HepG2 (cell line): ENCODE measurements around the gene ARL3. TPM values are rescaled to one million over a fixed set of nuclear protein-coding genes. Genes with fewer than 3 reads are reported as not detected.
A peak's percentile ranks its signal among the peaks of the same experiment; 100 is the strongest.

Experiments used
- ATAC-seq: fragments of 200-7000 bp; cut with Tn5 transposase; 3 replicates; pipeline ENCODE4 v1.9.1; 2020; ENCODE audit warnings: mild to moderate bottlenecking, moderate library complexity
- BruUV-seq: library from RNA; stranded (reverse); fragments of 400-500 nt; replicated peaks from 2 replicates; lab custom pipeline; 2021; lab: Mats Ljungman, UMichigan
- CTCF ChIA-PET: fragments of 300-600 bp; formaldehyde crosslinking; extraction: SDS; loops from one replicate; lab custom pipeline; 2021; ENCODE audit warnings: low total read pairs, inconsistent platforms, low intra/inter-chr PET ratio; lab: Yijun Ruan, JAX
- POLR2A ChIA-PET: fragments of 350-600 bp; sonication (Branson Sonifier 250); formaldehyde crosslinking; loops from one replicate; lab custom pipeline; 2020; ENCODE audit warnings: antibody characterized with exemption, inconsistent platforms; lab: Yijun Ruan, JAX
- DNase-seq: peaks from one replicate; pipeline ENCODE4 v3.0.0-alpha.2; 2015; ENCODE audit warnings: low spot score
- FAIRE-seq: peaks from 3 replicates; lab custom pipeline; 2011; peaks lifted over from hg19 to GRCh38; lab: Jason Lieb, UNC
- H2AFZ ChIP-seq: one replicate; pipeline ENCODE4 v1.6.1; 2011; ENCODE audit warnings: low read length, inconsistent platforms
- H3K27ac ChIP-seq: fragments of 300-600 bp; 3 replicates; pipeline ENCODE4 v1.8.0; 2011; ENCODE audit warnings: mixed run types, mild to moderate bottlenecking, mixed read lengths, low read length, inconsistent platforms; ENCODE audit not compliant: insufficient read depth; ENCODE audit errors: extremely low read length
- H3K27me3 ChIP-seq, 2 experiments: fragments of 200-600 bp in 1 of 2; 2 replicates in 1 of 2; 3 replicates in 1 of 2; pipeline versions ENCODE4 v1.6.0 to v1.8.0; 2011; ENCODE audit warnings: low read length in 2 of 2, mild to moderate bottlenecking in 2 of 2, moderate library complexity in 2 of 2, inconsistent platforms in 1 of 2; ENCODE audit not compliant: insufficient read depth in 2 of 2, control insufficient read depth in 1 of 2
- H3K36me3 ChIP-seq, 2 experiments: fragments of 200-600 bp in 1 of 2; replicated peaks in 1 of 2; 2 replicates in 1 of 2; 3 replicates in 1 of 2; pipeline versions ENCODE4 v1.5.1 to v1.8.0; 2011; ENCODE audit warnings: low read length in 2 of 2, inconsistent platforms in 1 of 2; ENCODE audit not compliant: insufficient read depth in 2 of 2, control insufficient read depth in 1 of 2
- H3K4me1 ChIP-seq: 2 replicates; pipeline ENCODE4 v1.5.1; 2012; ENCODE audit warnings: low read length, inconsistent platforms; ENCODE audit not compliant: insufficient read depth
- H3K4me2 ChIP-seq: 2 replicates; pipeline ENCODE4 v1.6.0; 2011; ENCODE audit warnings: low read depth, low read length, inconsistent platforms
- H3K4me3 ChIP-seq, 3 experiments: fragments of 200-600 bp in 1 of 3; sonication (generic), shearing (Covaris generic) in 1 of 3; replicated peaks in 1 of 3; 2 replicates each; pipeline ENCODE4 v1.5.1; 2011 to 2016; ENCODE audit warnings: low read length in 3 of 3, inconsistent platforms in 2 of 3, low read depth in 2 of 3, mild to moderate bottlenecking in 2 of 3, control low read depth in 1 of 3, mixed read lengths in 1 of 3; ENCODE audit not compliant: insufficient read depth in 1 of 3
- H3K79me2 ChIP-seq: one replicate; pipeline ENCODE4 v1.6.1; 2011; ENCODE audit warnings: low read length, inconsistent platforms; ENCODE audit not compliant: insufficient read depth
- H3K9ac ChIP-seq: 2 replicates; pipeline ENCODE4 v1.6.0; 2011; ENCODE audit warnings: mild to moderate bottlenecking, low read depth, low read length, inconsistent platforms; ENCODE audit not compliant: insufficient read depth
- H3K9me3 ChIP-seq: 2 replicates; pipeline ENCODE4 v1.5.1; 2012; ENCODE audit warnings: mild to moderate bottlenecking, low read length
- H4K20me1 ChIP-seq: 2 replicates; pipeline ENCODE4 v1.6.0; 2011; ENCODE audit warnings: inconsistent platforms, mild to moderate bottlenecking, low read length, moderate library complexity; ENCODE audit not compliant: insufficient read depth
- ZMYM3 ChIP-seq: sonication (generic); formaldehyde crosslinking; IDR thresholded peaks from 2 replicates; pipeline ENCODE4 v1.5.1; 2020; ENCODE audit warnings: mild to moderate bottlenecking, missing genetic modification reagents
- ZNF407 ChIP-seq: sonication (generic); formaldehyde crosslinking; IDR thresholded peaks from one replicate; pipeline ENCODE4 v1.5.1; 2020; ENCODE audit warnings: mild to moderate bottlenecking, missing genetic modification reagents; ENCODE audit errors: not compliant biosample characterization
- WGBS: methylation state at CpG from one replicate; pipeline ENCODE4 v1.1.6; 2017; ENCODE audit warnings: low lambda C conversion rate; 5-methylcytosine and 5-hydroxymethylcytosine counted together
- in situ Hi-C: cut with HindIII; loops from 2 replicates; pipeline ENCODE4 v1.10.0; 2017; ENCODE audit warnings: low pct_unique_long_range_greater_than_20kb; ENCODE audit not compliant: extremely low pct_ligation_motif_present
- intact Hi-C: fragments of 100-400 bp; cut with micrococcal nuclease; formaldehyde crosslinking; loops from one replicate; pipeline ENCODE4 v1.10.0; 2022; ENCODE audit not compliant: unreplicated experiment
- polyA plus RNA-seq, 8 experiments: library from polyadenylated mRNA; depleted of rRNA in 3 of 8; stranded (reverse) in 7 of 8; unstranded in 1 of 8; fragments of >200 nt; fragmentation: Illumina TruSeq in 4 of 8; extraction: Trizol in 4 of 8; gene quantifications; 2 replicates each; pipeline versions ENCODE4 v1.2.1 to v1.2.3, GENCODE V29; 2011 to 2016; ENCODE audit warnings: low read depth in 4 of 8, missing spikeins in 1 of 8, mixed read lengths in 1 of 8; ENCODE audit not compliant: insufficient read depth in 1 of 8
- total RNA-seq, 5 experiments: library from RNA; depleted of rRNA; stranded (reverse); fragments of >200 nt; fragmentation: Illumina TruSeq; extraction: Trizol; gene quantifications; 2 replicates each; pipeline ENCODE4 v1.2.3, GENCODE V29; 2016; ENCODE audit warnings: low read depth in 1 of 5

ARL3 gene
- total and polyA plus RNA-seq, 2 of the 13 experiments (the other 11 are each of a cell fraction or from before 2014, with no cell fraction given) = 5.2 to 6.6 TPM

GRCh38 chr10:102668326-102669107 is 45.7 kb downstream of the ARL3 start:
- TF ChIP-seq ZNF407 (CRISPR knock-in tag) = no peak
- 0 out of 2 replicates have a peak, but pooled peaks have one; percentile 15 for TF ChIP-seq ZMYM3 (CRISPR knock-in tag)
- TF ChIP-seq, all 625 proteins: peak for 1
- Histone ChIP-seq H2AFZ (no peak overlapping the region), H3K4me2 (peak overlapping the region; percentile 53; the same call in 1 of the 2 replicates), H3K36me3 (no peaks in the 10 kb centered on the region), H3K9me3 (no peaks in the 10 kb centered on the region), H4K20me1 (no peaks in the 10 kb centered on the region), H3K27ac (no peak overlapping the region), H3K27me3 (no peaks in the 10 kb centered on the region), H3K79me2 (no peaks in the 10 kb centered on the region), H3K4me3 (no peak overlapping the region), H3K4me1 (peaks cover 98% of the 10 kb centered on the region), H3K9ac (no peak overlapping the region)
- 62% methylated on average over 9 of the region's 10 CpGs for WGBS
- DNase-seq (no peak), ATAC-seq (no peak), FAIRE-seq (no peak)
- intact Hi-C loops = no loop called here
- ChIA-PET POLR2A (interaction anchor here (1.3 to 2.3 kb wide), 3 partner anchors 10 to 26 kb away, joined by 3 to 17 read pairs (median 10); partner anchors contain the start of gene TRIM8), CTCF (no interaction called here)
- no TSS peak for BruUV-seq
- in situ Hi-C loops = no loop called here
